Colonic mucosa (tissue), 4 donors: ENCODE measurements around the gene GLRA2. TPM values are rescaled to one million over a fixed set of nuclear protein-coding genes. Genes with fewer than 3 reads are reported as not detected.

Source experiments
- DNase-seq: peaks from one replicate; pipeline ENCODE4 v3.0.0-alpha.2; 2020
- H3K27ac ChIP-seq: fragments of 200-600 bp; one replicate; pipeline ENCODE4 v1.8.0; 2021
- H3K27me3 ChIP-seq: fragments of 200-600 bp; one replicate; pipeline ENCODE4 v1.8.0; 2021
- H3K36me3 ChIP-seq: fragments of 200-600 bp; one replicate; pipeline ENCODE4 v1.8.0; 2021
- H3K4me1 ChIP-seq: fragments of 200-600 bp; one replicate; pipeline ENCODE4 v1.8.0; 2021; ENCODE audit warnings: mild to moderate bottlenecking
- H3K4me3 ChIP-seq: fragments of 200-600 bp; one replicate; pipeline ENCODE4 v1.8.0; 2021
- H3K9ac ChIP-seq, 2 donors: one replicate each; pipeline ENCODE4 v1.7.0; 2013; ENCODE audit warnings: control low read depth in 2 of 2, low read depth in 2 of 2, low read length in 2 of 2
- H3K9me3 ChIP-seq: fragments of 200-600 bp; one replicate; pipeline ENCODE4 v1.8.0; 2021
- intact Hi-C: fragments of 100-400 bp; cut with DNase I; formaldehyde crosslinking; loops from one replicate; pipeline ENCODE4 v1.14.1; 2022
- total RNA-seq, 2 donors: library from RNA; stranded (reverse); fragmentation: NEBNext Ultra II Directional in 1 of 2; extraction: Animal tissue kit (Norgen Biotek cat#: 25700) in 1 of 2; gene quantifications; one replicate each; pipeline ENCODE4 v1.2.1, GENCODE V29; 2021
- TF ChIP-seq, protein P1 (sequence below): fragments of 200-600 bp; IDR thresholded peaks from one replicate; pipeline ENCODE4 v1.8.0; 2022; ENCODE audit warnings: antibody characterized with exemption, mild to moderate bottlenecking
- donor health status: healthy.
- donor health status: DM: no; HTN: no; CAD: no.
- donor health status: DM: no; HTN: no; CAD: no.

Gene GLRA2
- total RNA-seq, 2 donors from 2014 or later = 0.35 to 0.49 TPM

DNA sequence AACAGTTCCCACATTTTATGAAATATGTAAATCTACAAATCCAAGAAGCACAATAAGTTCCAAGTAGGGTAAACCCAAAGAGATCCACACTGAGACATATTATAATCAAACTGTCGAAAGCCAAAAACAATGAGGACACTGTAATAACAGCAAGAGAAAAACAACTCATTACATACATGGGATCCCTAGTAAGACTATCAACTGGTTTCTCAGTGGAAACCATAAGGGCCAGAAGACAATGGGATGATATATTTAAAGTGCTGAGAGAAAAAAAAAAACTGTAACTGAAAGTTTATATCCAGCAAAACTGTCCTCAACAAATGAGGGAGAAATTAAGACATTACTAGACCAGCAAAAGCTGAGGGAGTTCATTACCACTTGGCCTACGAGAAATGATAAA lies 34.7 kb downstream of the GLRA2 start:
- Histone ChIP-seq H3K4me1 (no peaks in the 10 kb centered on the region), H3K36me3 (no peaks in the 10 kb centered on the region), H3K4me3 (no peak overlapping the region), H3K27me3 (no peaks in the 10 kb centered on the region), H3K9ac (no peak overlapping the region), H3K9me3 (no peaks in the 10 kb centered on the region), H3K27ac (no peak overlapping the region)
- no peak for DNase-seq
- intact Hi-C loops = no loop called here
- TF ChIP-seq, protein P1, sequence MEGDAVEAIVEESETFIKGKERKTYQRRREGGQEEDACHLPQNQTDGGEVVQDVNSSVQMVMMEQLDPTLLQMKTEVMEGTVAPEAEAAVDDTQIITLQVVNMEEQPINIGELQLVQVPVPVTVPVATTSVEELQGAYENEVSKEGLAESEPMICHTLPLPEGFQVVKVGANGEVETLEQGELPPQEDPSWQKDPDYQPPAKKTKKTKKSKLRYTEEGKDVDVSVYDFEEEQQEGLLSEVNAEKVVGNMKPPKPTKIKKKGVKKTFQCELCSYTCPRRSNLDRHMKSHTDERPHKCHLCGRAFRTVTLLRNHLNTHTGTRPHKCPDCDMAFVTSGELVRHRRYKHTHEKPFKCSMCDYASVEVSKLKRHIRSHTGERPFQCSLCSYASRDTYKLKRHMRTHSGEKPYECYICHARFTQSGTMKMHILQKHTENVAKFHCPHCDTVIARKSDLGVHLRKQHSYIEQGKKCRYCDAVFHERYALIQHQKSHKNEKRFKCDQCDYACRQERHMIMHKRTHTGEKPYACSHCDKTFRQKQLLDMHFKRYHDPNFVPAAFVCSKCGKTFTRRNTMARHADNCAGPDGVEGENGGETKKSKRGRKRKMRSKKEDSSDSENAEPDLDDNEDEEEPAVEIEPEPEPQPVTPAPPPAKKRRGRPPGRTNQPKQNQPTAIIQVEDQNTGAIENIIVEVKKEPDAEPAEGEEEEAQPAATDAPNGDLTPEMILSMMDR = no peak

DNA sequence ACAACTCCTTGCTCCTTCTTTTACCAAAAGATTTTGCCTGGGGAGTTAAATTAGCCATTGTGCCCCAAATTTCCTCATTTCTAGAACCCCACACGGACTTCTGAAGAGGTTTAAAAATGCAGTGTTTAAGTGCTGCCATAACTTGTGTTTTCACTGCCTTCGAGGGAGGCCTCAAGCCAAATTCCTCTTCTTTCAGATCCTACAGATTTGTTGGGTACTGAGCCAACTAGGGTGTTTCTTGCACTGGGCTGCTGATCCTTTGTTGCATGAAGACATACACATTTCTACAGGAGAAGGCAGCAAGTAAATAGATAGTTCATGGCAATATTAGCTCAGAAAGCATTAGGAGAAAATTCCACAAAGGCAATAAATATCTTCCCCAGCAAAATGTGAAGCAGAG lies 43.8 kb downstream of the GLRA2 start:
- Histone ChIP-seq H3K36me3 (no peaks in the 10 kb centered on the region), H3K9ac (no peak overlapping the region), H3K4me1 (no peaks in the 10 kb centered on the region), H3K9me3 (no peaks in the 10 kb centered on the region), H3K4me3 (no peak overlapping the region), H3K27ac (no peak overlapping the region), H3K27me3 (no peaks in the 10 kb centered on the region)
- intact Hi-C loops = no loop called here
- TF ChIP-seq, protein P1 = no peak
- no peak for DNase-seq

DNA sequence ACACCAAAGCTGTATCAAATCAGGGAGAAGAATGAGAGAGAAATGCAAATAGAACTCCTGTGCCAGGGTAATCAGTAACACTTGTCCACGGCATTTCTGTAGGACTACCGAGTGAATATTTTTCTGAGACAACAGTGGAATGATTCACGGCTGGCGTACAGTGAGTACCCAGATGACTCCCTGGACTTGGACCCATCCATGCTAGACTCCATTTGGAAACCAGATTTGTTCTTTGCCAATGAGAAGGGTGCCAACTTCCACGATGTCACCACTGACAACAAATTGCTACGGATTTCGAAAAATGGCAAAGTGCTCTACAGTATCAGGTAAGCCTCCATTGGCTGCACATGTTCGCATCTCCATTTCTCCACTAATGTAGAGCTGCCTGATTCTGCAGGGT lies 51.7 kb downstream of the GLRA2 start:
- TF ChIP-seq, protein P1 = no peak
- Histone ChIP-seq H3K9ac (no peak overlapping the region), H3K27ac (no peak overlapping the region), H3K36me3 (no peaks in the 10 kb centered on the region), H3K27me3 (no peaks in the 10 kb centered on the region), H3K4me1 (no peaks in the 10 kb centered on the region), H3K9me3 (no peaks in the 10 kb centered on the region), H3K4me3 (no peak overlapping the region)
- no peak for DNase-seq
- intact Hi-C loops = no loop called here

- no peaks in the 10 kb centered on the region for H3K36me3 ChIP-seq
- TF ChIP-seq, protein P1 = no peak
- H3K9me3 ChIP-seq = no peaks in the 10 kb centered on the region
- no peaks in the 10 kb centered on the region for H3K27me3 ChIP-seq
- H3K4me3 ChIP-seq = no peak overlapping the region
- H3K4me1 ChIP-seq = no peaks in the 10 kb centered on the region
- H3K9ac ChIP-seq = no peak overlapping the region
- intact Hi-C loops = no loop called here
- no peak for DNase-seq
- no peak overlapping the region for H3K27ac ChIP-seq
These were observed 55.2 kb downstream of the GLRA2 start for GRCh38 chrX:14584548-14584947.

- Histone ChIP-seq H3K9ac (no peak overlapping the region), H3K4me3 (no peak overlapping the region), H3K27ac (no peak overlapping the region), H3K9me3 (no peaks in the 10 kb centered on the region), H3K27me3 (no peaks in the 10 kb centered on the region), H3K4me1 (no peaks in the 10 kb centered on the region), H3K36me3 (no peaks in the 10 kb centered on the region)
- TF ChIP-seq, protein P1 = no peak
- no peak for DNase-seq
- intact Hi-C loops = no loop called here
These were observed 60.9 kb downstream of the GLRA2 start for GRCh38 chrX:14590216-14590615.
